Cardiac fibroblast (primary cell): ENCODE data around the gene ZNF217.
"Not testable (repeated sequence)": the region's sequence is repeated elsewhere in the genome, so short reads cannot be mapped to it uniquely, and the experiment has no call there.

Experiments used
- DNase-seq, 2 donors: peaks; one replicate each; pipeline versions ENCODE4 v3.0.0 to v3.0.0-alpha.2; 2010; ENCODE audit warnings: low read depth in 2 of 2
- H3K4me3 ChIP-seq, 2 donors: replicated peaks in 1 of 2; 1 replicate in 1 of 2; 2 replicates in 1 of 2; pipeline ENCODE4 v1.5.1; 2011; ENCODE audit warnings: low read depth in 2 of 2, low read length in 2 of 2, mild to moderate bottlenecking in 2 of 2, moderate library complexity in 1 of 2
- TF ChIP-seq, protein P1 (sequence below): IDR thresholded peaks from one replicate; pipeline ENCODE4 v1.5.1; 2011; ENCODE audit warnings: low read depth, mild to moderate bottlenecking, low read length, inconsistent platforms

ZNF217 gene

DNA sequence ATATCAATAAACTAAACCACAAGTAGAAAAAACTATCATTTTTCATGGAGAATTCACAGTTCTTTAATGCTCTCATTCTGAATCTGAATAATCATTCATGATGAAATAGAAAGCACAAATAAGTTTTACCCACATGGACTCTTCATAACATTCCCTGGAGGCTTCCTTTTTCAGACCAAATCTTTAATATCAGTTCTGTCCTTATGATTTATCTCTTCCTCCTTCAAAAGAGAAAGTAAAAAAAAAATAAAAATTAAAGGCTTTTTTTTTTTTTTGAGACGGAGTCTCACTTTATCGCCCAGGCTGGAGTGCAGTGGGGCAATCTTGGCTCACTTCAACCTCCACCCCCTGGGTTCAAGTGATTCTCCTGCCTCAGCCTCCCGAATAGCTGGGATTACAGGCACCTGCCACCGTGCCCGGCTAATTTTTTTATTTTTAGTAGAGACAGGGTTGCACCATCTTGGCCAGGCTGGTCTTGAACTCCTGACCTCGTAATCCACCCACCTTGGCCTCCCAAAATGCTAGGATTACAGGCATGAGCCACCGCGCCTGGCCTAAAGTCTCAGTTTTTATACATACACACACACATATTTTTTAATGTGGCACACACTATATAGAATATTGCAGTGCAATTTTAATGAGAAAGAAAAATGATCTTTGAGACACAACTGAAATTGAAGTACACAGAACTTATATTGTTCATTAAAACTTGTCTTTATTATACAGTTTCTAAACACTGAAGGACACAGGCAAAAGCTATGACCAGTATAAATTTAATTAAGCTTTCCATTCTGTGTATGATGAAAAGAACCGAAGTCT is 31.9 kb upstream of the ZNF217 start:
- TF ChIP-seq, protein P1, sequence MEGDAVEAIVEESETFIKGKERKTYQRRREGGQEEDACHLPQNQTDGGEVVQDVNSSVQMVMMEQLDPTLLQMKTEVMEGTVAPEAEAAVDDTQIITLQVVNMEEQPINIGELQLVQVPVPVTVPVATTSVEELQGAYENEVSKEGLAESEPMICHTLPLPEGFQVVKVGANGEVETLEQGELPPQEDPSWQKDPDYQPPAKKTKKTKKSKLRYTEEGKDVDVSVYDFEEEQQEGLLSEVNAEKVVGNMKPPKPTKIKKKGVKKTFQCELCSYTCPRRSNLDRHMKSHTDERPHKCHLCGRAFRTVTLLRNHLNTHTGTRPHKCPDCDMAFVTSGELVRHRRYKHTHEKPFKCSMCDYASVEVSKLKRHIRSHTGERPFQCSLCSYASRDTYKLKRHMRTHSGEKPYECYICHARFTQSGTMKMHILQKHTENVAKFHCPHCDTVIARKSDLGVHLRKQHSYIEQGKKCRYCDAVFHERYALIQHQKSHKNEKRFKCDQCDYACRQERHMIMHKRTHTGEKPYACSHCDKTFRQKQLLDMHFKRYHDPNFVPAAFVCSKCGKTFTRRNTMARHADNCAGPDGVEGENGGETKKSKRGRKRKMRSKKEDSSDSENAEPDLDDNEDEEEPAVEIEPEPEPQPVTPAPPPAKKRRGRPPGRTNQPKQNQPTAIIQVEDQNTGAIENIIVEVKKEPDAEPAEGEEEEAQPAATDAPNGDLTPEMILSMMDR, result no peak
- H3K4me3 ChIP-seq, result no peak overlapping the region
- DNase-seq, result no peak

DNA sequence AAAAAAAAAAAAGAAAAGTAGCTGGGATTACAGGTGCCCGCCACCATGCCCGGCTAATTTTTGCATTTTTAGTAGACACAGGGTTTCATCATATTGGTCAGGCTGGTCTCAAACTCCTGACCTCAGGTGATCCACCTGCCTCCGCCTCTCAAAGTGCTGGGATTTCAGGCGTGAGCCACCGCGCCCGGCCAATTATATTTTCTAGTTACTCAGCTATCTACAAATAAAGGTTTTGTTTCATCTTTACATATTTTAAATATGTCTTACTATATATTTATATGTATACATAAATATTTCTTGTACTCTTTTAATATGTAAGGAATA is 31.2 kb upstream of the ZNF217 start:
- H3K4me3 ChIP-seq, DNase-seq: not testable (repeated sequence)

DNA sequence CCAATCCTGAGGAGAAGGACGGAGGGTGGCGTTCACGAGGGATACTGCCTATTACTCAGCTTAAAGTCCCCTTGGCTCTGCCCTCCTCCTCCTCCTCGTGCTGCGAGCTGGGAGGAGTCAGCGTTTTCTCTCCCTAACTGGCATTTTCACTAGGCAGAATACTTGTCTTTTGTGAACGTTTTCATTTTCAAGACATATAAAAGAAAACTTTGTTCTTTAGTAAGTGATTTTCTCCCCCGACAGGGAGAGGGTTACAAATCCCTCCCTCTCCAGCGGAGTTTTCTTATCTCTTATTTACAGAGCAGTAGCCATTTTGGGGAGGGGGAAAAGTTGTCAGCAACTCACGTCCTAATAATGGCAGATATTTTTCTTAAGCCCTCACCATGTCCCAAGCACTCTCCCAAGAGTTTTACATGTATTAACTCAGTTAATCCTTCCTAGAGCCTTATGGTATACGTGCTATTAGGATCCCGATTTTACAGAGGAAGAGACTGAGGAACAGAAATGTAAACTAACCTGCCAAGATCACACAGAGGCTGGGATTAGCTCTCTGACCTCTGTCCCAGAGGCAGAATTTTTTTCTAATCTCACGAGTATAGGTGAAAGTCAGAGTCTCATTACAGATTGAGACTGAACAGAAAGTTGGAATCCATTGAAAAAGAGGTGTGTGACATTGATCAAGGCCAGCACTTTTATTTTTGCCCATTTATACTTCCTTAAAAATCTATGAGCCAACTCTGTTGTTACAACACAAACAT is 30.0 kb upstream of the ZNF217 start:
- TF ChIP-seq, protein P1, result no peak
- H3K4me3 ChIP-seq, result peak overlapping the region in 1 of 2 donors; percentile 11
- peak; percentile 83 to 88 for DNase-seq

DNA sequence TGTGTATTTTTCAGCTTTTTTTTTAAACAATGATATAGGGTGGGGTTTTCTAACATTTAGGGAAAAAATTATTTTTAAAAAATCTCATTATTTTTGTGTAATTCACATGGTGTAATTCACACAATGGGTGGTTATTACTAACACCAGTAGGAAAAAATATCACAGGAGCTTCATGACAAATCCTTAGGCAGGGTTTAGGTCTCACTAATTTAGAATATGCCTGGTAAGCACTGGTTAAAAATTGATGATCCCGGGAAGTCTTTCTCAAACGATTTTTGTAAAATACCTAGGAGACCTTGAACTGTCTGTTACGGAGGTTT is 29.5 kb upstream of the ZNF217 start:
- no peak for DNase-seq
- TF ChIP-seq, protein P1, result no peak
- H3K4me3 ChIP-seq, result no peak overlapping the region

DNA sequence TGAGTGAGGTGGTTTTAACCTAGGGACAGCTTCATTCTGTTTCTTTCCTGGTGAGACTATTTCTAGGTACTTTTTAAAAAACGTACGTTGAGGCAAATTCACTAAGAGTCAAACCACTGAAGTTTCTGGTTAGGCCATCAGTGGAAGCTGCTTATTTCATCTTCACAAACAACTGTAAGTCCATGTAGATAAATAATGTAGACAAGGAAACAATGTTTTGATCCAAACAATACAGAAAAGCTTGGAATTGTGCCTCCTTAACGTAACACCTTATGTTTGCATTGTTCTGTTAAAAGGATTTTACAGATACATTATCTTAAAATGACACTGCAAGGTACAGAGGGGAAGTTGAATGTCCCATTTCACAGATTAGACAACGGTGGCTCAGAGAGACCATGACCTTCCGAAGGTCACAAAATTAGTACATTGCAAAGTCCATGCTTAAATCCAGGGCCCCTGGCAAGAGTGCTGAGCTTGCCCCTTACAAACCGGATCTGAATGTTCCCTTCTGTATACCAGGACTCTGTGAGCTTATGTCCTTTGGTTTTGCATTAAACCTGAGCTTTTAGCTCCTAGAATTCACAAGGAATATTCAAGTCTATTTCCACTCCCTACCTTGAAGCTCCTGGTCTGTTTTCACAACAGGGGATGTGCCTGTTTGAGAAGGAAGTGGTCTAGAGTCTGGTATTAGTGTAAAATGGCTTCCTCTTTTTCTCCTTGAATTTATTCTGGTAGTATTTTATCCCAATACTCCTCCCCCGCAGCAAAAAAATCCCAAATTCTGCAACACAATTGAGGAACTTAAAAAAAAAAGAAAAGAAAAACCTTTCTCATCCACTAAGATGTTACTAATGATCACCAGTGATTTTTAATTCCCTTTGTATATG is 28.9 kb upstream of the ZNF217 start:
- TF ChIP-seq, protein P1, result no peak
- no peak overlapping the region for H3K4me3 ChIP-seq
- DNase-seq, result peak in 1 of 2 donors; percentile 34

DNA sequence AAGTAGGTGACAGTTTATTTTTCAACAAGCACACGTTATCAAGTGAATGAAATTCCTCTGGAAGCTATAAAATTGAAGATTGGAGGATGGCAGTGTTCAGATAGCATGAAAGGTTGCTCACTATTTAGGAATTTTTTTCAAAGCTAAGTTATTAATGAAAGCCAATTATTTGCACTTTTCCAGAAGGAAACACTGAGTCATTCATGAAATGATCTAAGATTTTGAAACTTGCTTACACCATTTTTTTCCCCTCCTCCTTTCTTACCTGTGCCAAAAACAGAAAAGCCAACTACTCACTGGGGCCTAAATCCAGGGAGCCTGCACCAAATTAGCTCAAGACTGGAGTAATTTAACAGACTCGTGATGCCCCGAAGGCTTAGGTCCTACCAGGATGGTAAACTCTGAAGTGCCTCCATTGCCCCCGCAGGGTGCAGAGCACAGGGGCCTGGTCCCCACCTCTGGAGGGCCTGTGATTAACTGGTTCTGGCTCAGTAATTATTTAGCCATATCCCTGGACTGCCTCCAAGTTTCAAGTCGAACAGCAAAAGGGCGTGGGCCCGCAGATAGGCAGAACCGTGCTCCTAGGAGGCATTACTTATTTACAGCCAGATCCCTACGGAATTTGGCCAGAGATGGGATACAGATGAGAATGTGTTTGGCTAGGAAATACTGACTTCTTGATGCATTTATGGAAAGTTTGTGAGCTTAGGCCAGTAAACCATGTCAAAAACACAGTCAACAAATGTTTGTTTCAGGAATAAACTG is 28.0 kb upstream of the ZNF217 start:
- TF ChIP-seq, protein P1, result no peak
- H3K4me3 ChIP-seq, result no peak overlapping the region
- peak; percentile 90 to 96 for DNase-seq

DNA sequence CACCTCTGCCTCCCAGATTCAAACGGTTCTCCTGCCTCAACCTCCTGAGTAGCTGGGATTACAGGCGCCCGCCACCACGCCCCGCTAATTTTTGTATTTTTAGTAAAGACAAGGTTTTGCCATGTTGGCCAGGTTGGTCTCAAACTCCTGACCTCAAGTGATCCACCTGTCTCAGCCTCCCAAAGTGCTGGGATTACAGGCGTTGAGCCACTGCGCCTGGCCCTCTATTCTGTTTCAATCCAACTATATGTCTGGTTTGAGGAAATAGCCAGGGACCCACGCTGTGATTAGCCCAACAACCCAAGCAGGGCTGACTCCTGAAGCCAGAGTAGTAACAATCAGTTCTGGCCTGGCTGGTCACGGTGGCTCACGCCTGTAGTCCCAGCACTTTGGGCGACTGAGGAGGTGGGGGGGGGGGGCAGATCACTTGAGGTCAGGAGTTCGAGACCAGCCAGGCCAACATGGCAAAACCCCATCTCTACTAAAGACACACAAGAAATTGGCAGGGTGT is 24.9 kb upstream of the ZNF217 start:
- not testable (repeated sequence) for DNase-seq

More for the DNA sequence above, 24.9 kb upstream of the ZNF217 start:
- not testable (repeated sequence) for H3K4me3 ChIP-seq
